HG02588 (cell line): Measurements from ENCODE around the gene CAPN13.

Experiments used
- ATAC-seq: cut with Tn5 transposase; IDR thresholded peaks from one replicate; pipeline ENCODE4 v1.9.1; 2021; ENCODE audit warnings: mild to moderate bottlenecking, moderate library complexity; ENCODE audit not compliant: unreplicated experiment

CAPN13 gene

GRCh38 chr2:30789670-30790210, 17.5 kb downstream of the CAPN13 start:
- ATAC-seq, result no peak

GRCh38 chr2:30786923-30787685, 20.1 kb downstream of the CAPN13 start:
- ATAC-seq, result no peak

- ATAC-seq, result no peak
Observed at GRCh38 chr2:30784682-30785081, 22.6 kb downstream of the CAPN13 start.

- ATAC-seq, result no peak
Observed at GRCh38 chr2:30781961-30782533, 25.2 kb downstream of the CAPN13 start.

DNA sequence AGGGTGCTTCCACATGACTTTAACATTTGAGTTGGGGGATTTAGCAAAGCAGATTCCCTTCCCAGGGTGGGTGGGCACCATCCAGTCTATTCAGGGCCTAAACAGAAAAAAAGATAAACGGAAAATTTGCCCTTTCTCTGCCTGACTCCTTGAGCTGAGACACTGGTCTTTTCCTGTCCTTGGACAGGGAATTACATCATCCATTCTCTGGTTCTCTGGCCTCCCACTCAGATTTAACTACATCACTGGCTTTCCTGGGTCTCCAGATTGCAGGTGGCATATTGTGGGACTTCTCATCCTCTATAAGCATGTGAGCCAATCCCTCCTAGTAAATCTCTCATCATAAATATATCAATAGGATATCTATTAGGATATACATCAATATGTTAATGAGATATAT, 25.8 kb downstream of the CAPN13 start:
- ATAC-seq, result no peak

GRCh38 chr2:30780776-30781330, 26.4 kb downstream of the CAPN13 start:
- ATAC-seq, result no peak

GRCh38 chr2:30778611-30779010, 28.6 kb downstream of the CAPN13 start:
- no peak for ATAC-seq

DNA sequence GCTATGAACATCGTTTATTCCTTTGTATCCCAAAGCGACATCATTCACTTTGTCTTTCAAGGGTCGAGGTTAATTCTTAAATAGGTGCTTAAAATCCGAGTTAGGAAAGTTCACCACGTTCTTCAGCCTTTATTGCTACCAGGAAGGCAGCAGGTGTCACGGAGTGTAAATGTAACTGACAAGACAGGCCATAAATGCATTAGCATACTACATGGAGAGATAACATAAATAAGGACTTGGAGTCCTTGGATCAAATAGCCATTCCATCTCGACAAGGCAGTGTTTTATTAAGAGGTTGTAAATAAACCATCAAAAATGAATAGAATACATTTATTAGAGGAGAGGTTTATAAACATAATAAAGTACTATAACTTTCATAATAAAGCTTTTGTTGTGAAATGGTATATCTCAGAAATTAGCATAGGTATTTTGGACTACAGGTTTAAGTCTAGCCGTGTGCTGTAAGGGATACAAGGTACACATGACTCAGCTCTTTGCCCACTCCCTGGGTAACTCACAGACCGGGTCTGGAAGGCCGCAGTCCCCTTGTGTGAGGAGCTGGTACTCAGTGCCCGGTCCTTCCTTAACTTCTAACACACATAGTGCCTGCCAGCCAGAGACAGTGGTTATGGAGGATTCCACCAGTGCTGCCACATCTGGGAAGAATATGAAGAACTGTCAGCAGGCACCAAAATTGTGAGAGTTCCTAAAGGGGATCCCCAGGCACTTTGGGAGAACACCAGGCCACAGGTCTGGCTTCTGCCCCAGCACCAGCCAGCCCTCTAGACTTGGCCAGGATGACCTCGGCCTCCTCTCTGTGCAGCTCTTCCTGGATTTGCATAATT, 29.4 kb downstream of the CAPN13 start:
- no peak for ATAC-seq

DNA sequence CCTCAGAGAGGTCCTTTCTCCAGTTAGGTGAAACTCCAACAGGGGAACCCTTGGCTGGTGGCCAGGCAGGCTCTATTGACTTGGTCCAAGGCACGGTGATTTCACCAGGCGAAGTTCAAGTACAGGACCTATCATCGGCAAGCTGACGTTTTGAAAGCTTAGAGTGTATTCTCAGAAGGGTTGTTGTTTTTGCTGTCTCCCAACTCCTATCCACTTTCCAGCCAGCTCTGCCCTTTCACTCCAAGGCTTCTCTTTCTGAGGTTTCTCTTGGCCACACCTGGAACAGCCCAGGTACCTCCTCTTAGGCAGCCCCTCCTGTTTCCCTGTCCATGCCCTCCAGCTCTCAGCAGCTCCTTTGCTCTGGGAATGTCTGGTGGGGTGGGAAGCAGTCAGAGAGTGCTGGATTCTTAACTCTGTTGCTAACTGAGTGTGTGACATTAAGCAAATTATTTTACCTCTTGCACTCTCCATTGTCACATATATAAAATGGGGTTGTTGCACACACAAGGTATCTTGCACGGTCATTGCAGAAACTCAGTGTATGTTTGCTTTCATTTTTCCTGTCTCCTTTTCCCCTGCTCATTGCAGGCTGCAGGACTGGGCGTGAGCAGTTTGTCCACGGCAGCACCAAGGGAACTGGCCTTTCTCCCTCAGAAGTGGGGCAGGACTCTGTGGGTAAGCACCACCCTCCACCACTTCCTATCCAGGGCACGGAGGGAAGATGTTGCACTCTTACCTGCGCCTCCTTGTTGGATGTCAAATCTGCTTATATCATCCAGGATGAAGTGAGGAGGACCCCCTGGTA, 30.2 kb downstream of the CAPN13 start:
- ATAC-seq, result no peak

- ATAC-seq, result no peak
Observed at GRCh38 chr2:30775833-30776232, 31.4 kb downstream of the CAPN13 start.

- ATAC-seq, result no peak
Observed at GRCh38 chr2:30772021-30772705, 35.1 kb downstream of the CAPN13 start.

DNA sequence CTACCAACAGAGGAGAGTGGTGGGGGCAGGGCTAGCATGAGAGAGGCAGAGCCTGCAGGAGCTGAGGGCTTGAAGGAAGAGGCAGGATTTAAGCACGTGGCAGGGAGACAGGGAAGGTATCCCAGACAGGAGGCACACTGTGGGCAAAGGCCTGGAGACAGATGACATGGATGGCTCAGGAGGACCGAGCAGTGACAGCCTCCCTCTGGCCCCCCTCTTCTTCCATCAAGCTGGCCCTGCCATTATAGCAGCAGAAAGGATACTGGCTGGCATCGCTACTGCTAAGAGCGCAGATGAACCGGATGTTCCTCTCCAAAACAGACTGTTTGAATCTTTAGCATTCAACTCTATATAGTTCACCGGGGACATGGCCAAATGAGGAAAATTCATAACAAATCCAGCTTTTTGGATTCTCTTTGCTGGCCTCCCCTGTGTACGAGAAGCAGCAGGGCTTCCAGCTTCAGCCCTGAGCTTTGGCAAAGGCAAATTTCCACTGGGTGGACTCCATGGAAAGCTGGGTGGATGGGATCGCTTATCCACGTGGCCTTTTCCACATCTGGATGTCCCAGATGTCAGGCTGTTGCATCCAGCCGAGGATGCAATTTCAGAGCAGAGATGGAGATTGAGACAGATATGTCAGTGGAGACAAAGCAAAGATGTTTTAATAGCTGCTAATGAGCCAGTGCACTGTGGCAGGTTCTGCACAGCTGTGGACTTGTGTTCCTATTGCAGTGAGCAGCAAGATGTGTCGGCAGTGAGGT, 36.2 kb downstream of the CAPN13 start:
- ATAC-seq, result no peak

DNA sequence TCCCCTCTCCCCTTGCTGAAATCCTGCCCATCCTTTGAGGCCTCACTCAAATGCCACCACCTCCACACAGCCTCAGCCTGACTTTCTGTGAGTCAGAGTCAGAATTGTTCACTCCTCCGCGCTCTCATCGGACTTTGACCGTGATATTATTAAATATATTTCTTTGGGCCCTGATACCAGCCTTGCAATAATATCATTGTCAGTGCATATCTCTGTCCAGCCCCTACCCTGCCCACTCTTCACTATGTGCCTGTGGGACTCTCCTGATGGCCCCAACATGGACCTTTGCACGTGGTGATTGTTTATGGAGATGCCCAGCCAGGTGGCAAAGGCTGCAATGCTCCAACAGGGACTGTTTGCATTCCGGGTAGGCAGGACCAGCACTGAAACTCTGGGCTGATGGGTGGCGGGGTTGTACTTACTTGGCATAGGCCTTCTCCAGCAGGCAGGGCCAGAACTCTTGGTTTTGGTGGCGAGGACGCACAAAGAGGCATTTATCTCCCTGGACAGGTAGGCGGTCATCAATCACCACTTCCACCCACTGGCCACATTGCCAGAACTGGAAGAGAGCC, 37.3 kb downstream of the CAPN13 start:
- ATAC-seq, result no peak

GRCh38 chr2:30769481-30769780, 37.8 kb downstream of the CAPN13 start:
- no peak for ATAC-seq

- no peak for ATAC-seq
Observed at GRCh38 chr2:30768708-30769480, 38.4 kb downstream of the CAPN13 start.

- ATAC-seq, result no peak
Observed at GRCh38 chr2:30768036-30768686, 39.1 kb downstream of the CAPN13 start.

- ATAC-seq, result no peak
Observed at GRCh38 chr2:30766666-30767065, 40.6 kb downstream of the CAPN13 start.
